H1 (cell line): ENCODE results near the gene SND1. TPM values are rescaled to one million over a fixed set of nuclear protein-coding genes. Genes with fewer than 3 reads are reported as not detected.

ENCODE experiments used
- ASH2L ChIP-seq: fragments of 200-600, 300-600 bp; sonication (generic); IDR thresholded peaks from one replicate; pipeline ENCODE4 v1.7.1; 2017; ENCODE audit warnings: low read length
- HDAC6 ChIP-seq: IDR thresholded peaks from one replicate; pipeline ENCODE4 v1.7.1; 2012; ENCODE audit warnings: low read depth, mild to moderate bottlenecking, inconsistent platforms, low read length, moderate library complexity
- KDM5A ChIP-seq: fragments of 200-600 bp; IDR thresholded peaks from 2 replicates; pipeline ENCODE4 v1.7.1; 2012; ENCODE audit warnings: mild to moderate bottlenecking, low read length, inconsistent platforms, mixed read lengths
- MAX ChIP-seq: IDR thresholded peaks from 2 replicates; pipeline ENCODE4 v1.6.1; 2012; ENCODE audit warnings: inconsistent platforms
- polyA plus RNA-seq, 7 experiments: library from polyadenylated mRNA; depleted of rRNA in 3 of 7; stranded (reverse) in 5 of 7; unstranded in 2 of 7; fragments of >200 nt in 5 of 7; fragments of 200-250 nt in 2 of 7; gene quantifications; 1 replicate in 5 of 7; 2 replicates in 1 of 7; 4 replicates in 1 of 7; pipeline versions ENCODE4 v1.2.1 to v1.2.3, GENCODE V29; 2011 to 2013; ENCODE audit warnings: missing spikeins in 2 of 7, mixed read lengths in 2 of 7
- total RNA-seq: library from RNA; stranded (reverse); fragmentation: NEBNext Ultra II Directional; extraction: Animal tissue kit (Norgen Biotek cat#: 25700); gene quantifications from 2 replicates; pipeline ENCODE4 v1.2.1, GENCODE V29; 2021
- TF ChIP-seq, protein P1 (sequence below): IDR thresholded peaks from 2 replicates; pipeline ENCODE4 v1.6.1; 2011; ENCODE audit warnings: low read depth, mild to moderate bottlenecking, low read length; ENCODE audit not compliant: insufficient read depth

Gene SND1
- total and polyA plus RNA-seq, 2 of the 8 experiments (the other 6 are each of a cell fraction or from before 2014, with no cell fraction given) = 122 to 290 TPM

GRCh38 chr7:127973832-127974231 is 321.8 kb downstream of the SND1 start (continued):
- no peak for TF ChIP-seq KDM5A
- TF ChIP-seq, protein P1, sequence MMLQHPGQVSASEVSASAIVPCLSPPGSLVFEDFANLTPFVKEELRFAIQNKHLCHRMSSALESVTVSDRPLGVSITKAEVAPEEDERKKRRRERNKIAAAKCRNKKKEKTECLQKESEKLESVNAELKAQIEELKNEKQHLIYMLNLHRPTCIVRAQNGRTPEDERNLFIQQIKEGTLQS = no peak
- TF ChIP-seq ASH2L = no peak
- TF ChIP-seq MAX = no peak
- TF ChIP-seq HDAC6 = no peak
